Measurements from ENCODE around the gene NT5C1A.

DNA sequence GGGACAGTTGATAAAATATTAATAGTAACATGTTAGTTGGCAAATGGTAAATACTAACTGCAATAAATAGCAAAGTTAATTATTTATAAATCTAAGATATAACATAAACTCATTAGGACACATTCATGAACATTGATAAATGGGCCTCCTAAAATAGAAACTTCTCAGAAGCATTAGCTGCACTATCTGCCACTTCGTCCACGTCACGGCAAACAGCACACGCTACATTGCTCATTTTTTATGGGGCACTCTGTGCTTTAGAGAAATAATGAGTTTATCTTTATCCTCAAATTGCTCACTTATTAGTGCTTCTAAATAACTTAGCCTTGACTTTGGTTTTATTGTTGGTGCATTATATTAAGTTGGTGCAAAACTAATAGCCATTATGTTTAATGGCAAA, 35.6 kb upstream of the NT5C1A start:
- TF ChIP-seq POLR2A (IDR thresholded peaks at IDR 0.05), result no peak
- TF ChIP-seq, protein P1, sequence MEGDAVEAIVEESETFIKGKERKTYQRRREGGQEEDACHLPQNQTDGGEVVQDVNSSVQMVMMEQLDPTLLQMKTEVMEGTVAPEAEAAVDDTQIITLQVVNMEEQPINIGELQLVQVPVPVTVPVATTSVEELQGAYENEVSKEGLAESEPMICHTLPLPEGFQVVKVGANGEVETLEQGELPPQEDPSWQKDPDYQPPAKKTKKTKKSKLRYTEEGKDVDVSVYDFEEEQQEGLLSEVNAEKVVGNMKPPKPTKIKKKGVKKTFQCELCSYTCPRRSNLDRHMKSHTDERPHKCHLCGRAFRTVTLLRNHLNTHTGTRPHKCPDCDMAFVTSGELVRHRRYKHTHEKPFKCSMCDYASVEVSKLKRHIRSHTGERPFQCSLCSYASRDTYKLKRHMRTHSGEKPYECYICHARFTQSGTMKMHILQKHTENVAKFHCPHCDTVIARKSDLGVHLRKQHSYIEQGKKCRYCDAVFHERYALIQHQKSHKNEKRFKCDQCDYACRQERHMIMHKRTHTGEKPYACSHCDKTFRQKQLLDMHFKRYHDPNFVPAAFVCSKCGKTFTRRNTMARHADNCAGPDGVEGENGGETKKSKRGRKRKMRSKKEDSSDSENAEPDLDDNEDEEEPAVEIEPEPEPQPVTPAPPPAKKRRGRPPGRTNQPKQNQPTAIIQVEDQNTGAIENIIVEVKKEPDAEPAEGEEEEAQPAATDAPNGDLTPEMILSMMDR (IDR thresholded peaks at IDR 0.05), result no peak

Data from heart left ventricle (tissue), 13 donors.